Smooth muscle cell (in vitro differentiated cells): ENCODE measurements around the gene DCLRE1A. TPM values are rescaled to one million over a fixed set of nuclear protein-coding genes. Genes with fewer than 3 reads are reported as not detected.

Source experiments
- DNase-seq: peaks from one replicate; lab custom pipeline; 2025; ENCODE audit not compliant: unreplicated experiment; lab: John Stamatoyannopoulos, UW
- H2AFZ ChIP-seq: fragments of 200-600 bp; sonication (generic); 2 replicates; pipeline ENCODE4 v1.6.0; 2016; ENCODE audit warnings: antibody characterized with exemption, low read depth, mild to moderate bottlenecking
- H3F3A ChIP-seq: fragments of 200-600 bp; sonication (generic); 2 replicates; pipeline ENCODE4 v1.6.0; 2017; ENCODE audit warnings: antibody characterized with exemption, low read depth
- H3K27ac ChIP-seq: fragments of 200-600 bp; sonication (generic); 2 replicates; pipeline ENCODE4 v1.5.1; 2016; ENCODE audit warnings: low read depth, mild to moderate bottlenecking
- H3K27me3 ChIP-seq: fragments of 200-600 bp; sonication (generic); 2 replicates; pipeline ENCODE4 v1.6.1; 2016; ENCODE audit warnings: low read depth, mild to moderate bottlenecking
- H3K36me3 ChIP-seq: fragments of 200-600 bp; sonication (generic); 2 replicates; pipeline ENCODE4 v1.5.1; 2016; ENCODE audit warnings: low read depth
- H3K4me1 ChIP-seq: fragments of 200-600 bp; sonication (generic); 2 replicates; pipeline ENCODE4 v1.5.1; 2016; ENCODE audit warnings: low read depth
- H3K4me2 ChIP-seq: fragments of 200-600 bp; sonication (generic); 2 replicates; pipeline ENCODE4 v1.6.0; 2016; ENCODE audit warnings: mild to moderate bottlenecking
- H3K4me3 ChIP-seq: fragments of 200-600 bp; sonication (generic); 2 replicates; pipeline ENCODE4 v1.5.1; 2016; ENCODE audit warnings: mild to moderate bottlenecking
- H3K79me2 ChIP-seq: fragments of 200-600 bp; sonication (generic); 2 replicates; pipeline ENCODE4 v1.6.0; 2016; ENCODE audit warnings: low read depth, mild to moderate bottlenecking
- H3K9ac ChIP-seq: fragments of 200-600 bp; sonication (generic); 2 replicates; pipeline ENCODE4 v1.6.0; 2016; ENCODE audit warnings: low read depth
- H3K9me3 ChIP-seq: fragments of 200-600 bp; sonication (generic); replicated peaks from 2 replicates; pipeline ENCODE4 v1.5.1; 2016; ENCODE audit warnings: low read depth
- H4K20me1 ChIP-seq: fragments of 200-600 bp; sonication (generic); 2 replicates; pipeline ENCODE4 v1.6.0; 2016; ENCODE audit warnings: low read depth
- CTCF ChIP-seq: fragments of 200-600 bp; sonication (generic); IDR thresholded peaks from 2 replicates; pipeline ENCODE4 v1.5.1; 2017; ENCODE audit warnings: borderline replicate concordance, mild to moderate bottlenecking, antibody characterized with exemption; ENCODE audit not compliant: insufficient read depth, poor library complexity, severe bottlenecking
- WGBS: methylation state at CpG from one replicate; pipeline ENCODE4 v1.1.7; 2016; ENCODE audit warnings: low lambda C conversion rate; 5-methylcytosine and 5-hydroxymethylcytosine counted together
- polyA plus RNA-seq: library from polyadenylated mRNA; unstranded; fragments of >200 nt; fragmentation: Nextera tagmentation; extraction: Ambion mirVana; gene quantifications from 2 replicates; pipeline ENCODE4 v1.2.1, GENCODE V29; 2016
- total RNA-seq: library from RNA; depleted of rRNA; stranded (reverse); fragments of >200 nt; gene quantifications from 2 replicates; pipeline ENCODE4 v1.2.3, GENCODE V29; 2014

DCLRE1A gene
- total and polyA plus RNA-seq, 2 experiments from 2014 or later = 2.4 to 3.8 TPM

- H3K4me1 ChIP-seq = no peaks in the 10 kb centered on the region
- no peak overlapping the region for H3K27ac ChIP-seq
- H3K4me2 ChIP-seq = no peak overlapping the region
- H3K9me3 ChIP-seq = peaks cover 8% of the 10 kb centered on the region
- 96% methylated on average over 2 of the region's 2 CpGs for WGBS
- no peak overlapping the region for H2AFZ ChIP-seq
- no peaks in the 10 kb centered on the region for H3K27me3 ChIP-seq
- no peaks in the 10 kb centered on the region for H3F3A ChIP-seq
- no peak overlapping the region for H3K4me3 ChIP-seq
- peaks cover 11% of the 10 kb centered on the region for H3K79me2 ChIP-seq
- DNase-seq = no peak
- peaks cover 3% of the 10 kb centered on the region for H4K20me1 ChIP-seq
- no peak overlapping the region for H3K9ac ChIP-seq
- H3K36me3 ChIP-seq = peaks cover 14% of the 10 kb centered on the region
- TF ChIP-seq CTCF = no peak
Measured at GRCh38 chr10:113869789-113870188, 15.9 kb upstream of the DCLRE1A start.

GRCh38 chr10:113867904-113868303 is 14.0 kb upstream of the DCLRE1A start:
- H3K4me1 ChIP-seq = no peaks in the 10 kb centered on the region
- H3K4me3 ChIP-seq = no peak overlapping the region
- no peaks in the 10 kb centered on the region for H3K27me3 ChIP-seq
- H3K79me2 ChIP-seq = peaks cover under 1% of the 10 kb centered on the region
- DNase-seq = no peak
- H3K9ac ChIP-seq = no peak overlapping the region
- H3K36me3 ChIP-seq = peaks cover 12% of the 10 kb centered on the region
- no peak overlapping the region for H2AFZ ChIP-seq
- peaks cover 5% of the 10 kb centered on the region for H3K9me3 ChIP-seq
- 93% methylated on average over 4 of the region's 4 CpGs for WGBS
- TF ChIP-seq CTCF = no peak
- H3K27ac ChIP-seq = no peak overlapping the region
- no peaks in the 10 kb centered on the region for H4K20me1 ChIP-seq
- H3K4me2 ChIP-seq = no peak overlapping the region
- no peaks in the 10 kb centered on the region for H3F3A ChIP-seq

DNA sequence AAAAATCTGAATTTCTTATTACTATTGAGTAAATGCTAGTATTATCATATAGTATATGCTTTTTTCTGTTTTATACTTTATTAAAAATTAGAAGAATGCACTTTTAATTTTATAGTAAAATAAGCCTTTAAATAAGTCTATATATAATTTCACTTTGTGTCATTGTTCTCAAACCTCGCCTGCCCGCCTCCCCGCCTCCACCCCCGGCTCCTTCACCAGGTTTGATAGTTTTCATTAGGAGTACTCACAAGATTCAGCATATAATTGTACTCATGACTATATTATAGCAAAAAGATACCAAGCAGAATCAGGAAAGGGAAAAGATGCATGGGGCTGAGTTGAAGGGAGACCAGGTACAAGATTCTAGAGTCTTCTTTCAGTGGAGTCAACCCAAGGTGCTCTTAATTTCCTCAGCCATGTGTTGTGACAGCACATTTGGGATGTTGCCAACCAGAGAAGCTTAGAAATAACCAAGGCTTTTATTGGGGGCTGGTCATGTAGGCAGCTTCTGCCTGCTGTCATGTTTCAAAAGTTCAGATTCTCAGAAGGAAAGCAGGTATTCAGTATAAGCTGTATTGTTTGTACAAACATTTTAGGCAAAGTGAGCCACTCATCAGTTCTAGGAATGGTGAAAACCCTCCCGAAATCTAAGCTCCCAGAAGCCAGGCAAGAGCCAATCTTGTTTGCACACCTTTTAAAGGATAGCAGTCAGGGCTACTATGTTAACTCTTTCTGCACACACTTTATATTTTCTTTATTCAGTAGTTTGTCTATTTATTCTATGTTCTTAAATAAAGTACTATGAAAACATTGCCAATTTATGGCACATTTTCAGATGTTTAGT is 12.9 kb upstream of the DCLRE1A start:
- Histone ChIP-seq H3K9ac (no peak overlapping the region), H3K4me3 (no peak overlapping the region), H3K9me3 (no peaks in the 10 kb centered on the region), H3K36me3 (peaks cover 3% of the 10 kb centered on the region), H3F3A (no peaks in the 10 kb centered on the region), H3K4me2 (no peak overlapping the region), H4K20me1 (no peaks in the 10 kb centered on the region), H3K79me2 (no peaks in the 10 kb centered on the region), H3K4me1 (no peaks in the 10 kb centered on the region), H3K27me3 (no peaks in the 10 kb centered on the region), H3K27ac (no peak overlapping the region), H2AFZ (no peak overlapping the region)
- 96% methylated on average over 5 of the region's 5 CpGs for WGBS
- TF ChIP-seq CTCF = no peak
- no peak for DNase-seq

GRCh38 chr10:113865901-113866300 is 12.0 kb upstream of the DCLRE1A start:
- H3K36me3 ChIP-seq = peaks cover under 1% of the 10 kb centered on the region
- no peaks in the 10 kb centered on the region for H3K79me2 ChIP-seq
- H3K9ac ChIP-seq = no peak overlapping the region
- H3K4me2 ChIP-seq = no peak overlapping the region
- no peak overlapping the region for H2AFZ ChIP-seq
- no peaks in the 10 kb centered on the region for H3F3A ChIP-seq
- no peak overlapping the region for H3K4me3 ChIP-seq
- H3K9me3 ChIP-seq = no peaks in the 10 kb centered on the region
- no peak overlapping the region for H3K27ac ChIP-seq
- TF ChIP-seq CTCF = no peak
- H4K20me1 ChIP-seq = no peaks in the 10 kb centered on the region
- WGBS = 95% methylated on average over 3 of the region's 3 CpGs
- no peaks in the 10 kb centered on the region for H3K27me3 ChIP-seq
- no peak for DNase-seq
- H3K4me1 ChIP-seq = no peaks in the 10 kb centered on the region
